Activated naive CD8-positive, alpha-beta T cell treated with anti-CD3 and anti-CD28 coated beads for 36 hours (primary cell): ENCODE data around the gene AFG3L2. TPM values are rescaled to one million over a fixed set of nuclear protein-coding genes. Genes with fewer than 3 reads are reported as not detected.

Experiments used
- DNase-seq: peaks from one replicate; pipeline ENCODE4 v3.0.0; 2021
- H3K27ac Mint-ChIP-seq: one replicate; pipeline ENCODE4 v1.8.0; 2022; ENCODE audit warnings: mild to moderate bottlenecking, moderate library complexity, mixed read lengths
- H3K27me3 Mint-ChIP-seq: one replicate; pipeline ENCODE4 v1.8.0; 2022; ENCODE audit warnings: mild to moderate bottlenecking, mixed read lengths
- H3K36me3 Mint-ChIP-seq: one replicate; pipeline ENCODE4 v1.8.0; 2021; ENCODE audit warnings: mild to moderate bottlenecking, mixed read lengths
- H3K4me1 Mint-ChIP-seq: one replicate; pipeline ENCODE4 v1.8.0; 2021; ENCODE audit warnings: mixed read lengths
- H3K4me3 Mint-ChIP-seq: one replicate; pipeline ENCODE4 v1.8.0; 2022; ENCODE audit warnings: mild to moderate bottlenecking, moderate library complexity, mixed read lengths
- H3K9me3 Mint-ChIP-seq: one replicate; pipeline ENCODE4 v1.8.0; 2022; ENCODE audit warnings: mixed read lengths
- total RNA-seq, 2 experiments: library from RNA; stranded (reverse); gene quantifications; one replicate each; pipeline ENCODE4 v1.2.3, GENCODE V29; 2021

AFG3L2 gene
- total RNA-seq, 2 experiments from 2014 or later: 80.4 to 80.7 TPM

- Mint-ChIP-seq H3K4me3 (no peak overlapping the region), H3K9me3 (no peaks in the 10 kb centered on the region), H3K36me3 (peaks cover 44% of the 10 kb centered on the region), H3K27me3 (no peaks in the 10 kb centered on the region), H3K27ac (no peak overlapping the region), H3K4me1 (peaks cover 5% of the 10 kb centered on the region)
- no peak for DNase-seq
Observed at GRCh38 chr18:12329125-12329698, 47.8 kb downstream of the AFG3L2 start.

GRCh38 chr18:12328179-12328823, 48.7 kb downstream of the AFG3L2 start:
- Mint-ChIP-seq H3K27me3 (no peaks in the 10 kb centered on the region), H3K27ac (no peak overlapping the region), H3K4me1 (peaks cover 5% of the 10 kb centered on the region), H3K4me3 (no peak overlapping the region), H3K9me3 (no peaks in the 10 kb centered on the region), H3K36me3 (peaks cover 38% of the 10 kb centered on the region)
- no peak for DNase-seq

DNA sequence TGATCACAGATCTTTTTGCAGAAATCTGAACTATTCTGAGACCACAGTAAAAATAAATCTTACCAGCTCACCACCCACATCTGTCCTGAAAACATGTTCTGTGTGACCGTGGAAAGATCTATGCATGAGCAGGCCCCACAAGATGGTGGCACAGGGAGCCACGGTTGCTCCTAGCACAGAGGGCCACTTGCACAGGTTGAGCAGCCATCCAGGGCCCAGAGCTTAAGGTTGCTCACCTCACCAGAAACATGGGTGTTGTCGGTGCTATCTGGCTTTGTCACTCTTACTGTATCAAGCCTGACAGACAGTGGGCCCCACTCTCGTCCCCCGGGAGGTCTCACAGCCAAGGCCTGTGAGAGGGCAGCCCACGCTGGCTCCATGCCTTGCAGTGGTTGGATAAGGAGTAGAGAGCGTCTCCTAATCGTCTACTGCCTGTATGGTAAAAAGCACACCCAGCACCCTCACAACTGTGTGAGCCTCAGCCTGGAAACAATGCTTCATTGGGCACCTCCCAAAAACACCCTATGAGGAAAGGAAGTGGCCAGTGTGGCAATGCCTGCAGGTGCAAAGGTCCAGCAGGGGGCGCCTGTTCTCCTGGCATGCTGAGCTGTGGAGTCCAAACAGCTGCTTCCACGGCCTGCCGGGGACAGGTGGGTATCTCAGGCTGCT, 49.4 kb downstream of the AFG3L2 start:
- no peaks in the 10 kb centered on the region for H3K9me3 Mint-ChIP-seq
- H3K4me1 Mint-ChIP-seq: peaks cover 5% of the 10 kb centered on the region
- peak; percentile 72 for DNase-seq
- H3K4me3 Mint-ChIP-seq: no peak overlapping the region
- H3K27me3 Mint-ChIP-seq: no peaks in the 10 kb centered on the region
- peaks cover 40% of the 10 kb centered on the region for H3K36me3 Mint-ChIP-seq
- no peak overlapping the region for H3K27ac Mint-ChIP-seq

DNA sequence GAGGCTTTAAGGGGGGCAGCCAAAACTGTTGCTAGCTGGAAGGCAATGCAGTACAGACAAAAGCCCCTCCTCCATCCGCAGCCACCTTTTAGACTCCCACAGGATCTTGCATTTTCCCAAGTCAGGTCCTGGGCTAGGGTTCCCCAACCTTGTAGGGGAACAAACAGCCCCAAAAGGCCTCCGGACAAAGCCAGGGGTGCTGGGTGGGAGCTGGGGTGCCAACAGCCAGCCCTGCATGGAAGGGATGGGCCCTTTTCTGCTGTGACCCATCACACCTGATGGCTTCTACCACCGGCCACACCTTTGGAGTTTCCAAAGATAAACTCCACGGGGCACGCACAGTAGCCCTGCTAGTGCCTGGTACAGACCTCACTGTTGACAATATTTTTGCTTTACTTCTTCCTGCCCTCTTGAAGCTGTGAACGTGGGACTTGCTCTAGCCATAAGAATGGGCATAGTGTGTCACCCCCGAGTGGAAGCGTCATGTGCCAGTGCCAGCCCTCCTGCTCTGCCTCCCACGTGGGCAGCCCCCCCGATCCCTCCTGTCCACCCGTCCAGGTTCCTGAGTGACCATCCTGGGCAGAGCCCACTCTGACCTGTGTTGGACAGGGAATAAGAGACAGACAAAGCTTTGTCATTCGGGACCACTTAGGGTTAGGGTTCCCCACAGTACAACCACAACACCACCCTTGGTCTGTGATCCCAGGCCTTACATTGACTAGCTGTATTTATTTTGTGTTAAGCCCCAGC, 50.1 kb downstream of the AFG3L2 start:
- Mint-ChIP-seq H3K27ac (no peak overlapping the region), H3K4me3 (no peak overlapping the region)

DNA sequence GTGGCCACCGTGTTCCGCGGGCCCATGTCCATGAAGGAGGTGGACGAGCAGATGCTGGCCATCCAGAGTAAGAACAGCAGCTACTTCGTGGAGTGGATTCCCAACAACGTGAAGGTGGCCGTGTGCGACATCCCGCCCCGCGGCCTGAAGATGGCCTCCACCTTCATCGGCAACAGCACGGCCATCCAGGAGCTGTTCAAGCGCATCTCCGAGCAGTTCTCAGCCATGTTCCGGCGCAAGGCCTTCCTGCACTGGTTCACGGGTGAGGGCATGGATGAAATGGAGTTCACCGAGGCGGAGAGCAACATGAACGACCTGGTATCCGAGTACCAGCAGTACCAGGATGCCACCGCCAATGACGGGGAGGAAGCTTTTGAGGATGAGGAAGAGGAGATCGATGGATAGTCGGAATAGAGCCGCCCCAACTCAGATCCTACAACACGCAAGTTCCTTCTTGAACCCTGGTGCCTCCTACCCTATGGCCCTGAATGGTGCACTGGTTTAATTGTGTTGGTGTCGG, 51.2 kb downstream of the AFG3L2 start:
- H3K27me3 Mint-ChIP-seq: no peaks in the 10 kb centered on the region
- DNase-seq: no peak
- H3K27ac Mint-ChIP-seq: no peak overlapping the region
- H3K9me3 Mint-ChIP-seq: no peaks in the 10 kb centered on the region
- peaks cover 44% of the 10 kb centered on the region for H3K36me3 Mint-ChIP-seq
- no peak overlapping the region for H3K4me3 Mint-ChIP-seq
- H3K4me1 Mint-ChIP-seq: peaks cover 5% of the 10 kb centered on the region

More for the DNA sequence above, 50.1 kb downstream of the AFG3L2 start:
- H3K36me3 Mint-ChIP-seq: peaks cover 40% of the 10 kb centered on the region
- no peak for DNase-seq
- H3K4me1 Mint-ChIP-seq: peaks cover 5% of the 10 kb centered on the region
- no peaks in the 10 kb centered on the region for H3K27me3 Mint-ChIP-seq
- no peaks in the 10 kb centered on the region for H3K9me3 Mint-ChIP-seq

- peaks cover 44% of the 10 kb centered on the region for H3K36me3 Mint-ChIP-seq
- no peak for DNase-seq
- H3K9me3 Mint-ChIP-seq: no peaks in the 10 kb centered on the region
- H3K4me3 Mint-ChIP-seq: no peak overlapping the region
- H3K27ac Mint-ChIP-seq: no peak overlapping the region
- H3K27me3 Mint-ChIP-seq: no peaks in the 10 kb centered on the region
- H3K4me1 Mint-ChIP-seq: peaks cover 5% of the 10 kb centered on the region
Observed at GRCh38 chr18:12324991-12325725, 51.9 kb downstream of the AFG3L2 start.

DNA sequence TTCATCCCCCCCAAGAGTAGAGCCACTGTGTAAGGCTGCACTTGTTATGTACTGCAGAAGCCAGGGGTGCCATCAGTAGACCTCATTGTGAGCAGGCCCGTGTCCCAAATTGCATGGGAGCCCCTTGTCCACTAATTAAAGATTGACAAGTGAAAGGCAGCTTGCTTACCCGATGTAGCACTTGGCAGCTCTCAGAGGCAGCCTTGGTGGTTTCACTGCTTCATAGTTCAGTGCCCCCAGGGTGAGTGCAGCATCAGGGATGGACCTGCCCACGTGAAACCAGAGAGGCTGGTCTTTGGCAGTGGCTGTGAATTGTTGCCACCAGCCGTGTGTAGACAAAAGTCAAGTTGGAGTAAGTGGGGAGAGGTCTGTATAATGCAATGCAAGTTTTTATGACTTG, 55.7 kb downstream of the AFG3L2 start:
- Mint-ChIP-seq H3K4me1 (no peaks in the 10 kb centered on the region), H3K4me3 (no peak overlapping the region), H3K36me3 (peaks cover 23% of the 10 kb centered on the region), H3K9me3 (no peaks in the 10 kb centered on the region), H3K27me3 (no peaks in the 10 kb centered on the region), H3K27ac (no peak overlapping the region)
- DNase-seq: no peak

DNA sequence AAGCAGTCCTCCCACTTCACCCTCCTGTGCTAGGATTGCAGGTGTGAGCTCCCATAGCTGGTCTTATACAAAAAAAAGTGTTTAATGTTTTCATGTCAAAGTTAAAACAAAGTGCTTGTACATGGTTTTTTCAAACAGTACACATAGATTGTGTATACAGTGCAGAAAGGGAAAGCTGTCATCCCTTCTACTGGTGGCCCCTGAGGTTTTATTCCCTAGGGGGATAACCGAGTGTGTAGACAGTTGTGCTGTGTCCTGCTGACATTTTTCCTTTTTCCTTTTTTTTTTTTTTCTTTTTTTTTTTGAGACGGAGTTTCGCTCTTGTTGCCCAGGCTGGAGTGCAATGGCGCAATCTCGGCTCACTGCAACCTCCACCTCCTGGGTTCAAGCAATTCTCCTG, 58.2 kb downstream of the AFG3L2 start:
- Mint-ChIP-seq H3K9me3 (no peaks in the 10 kb centered on the region), H3K36me3 (peaks cover 10% of the 10 kb centered on the region), H3K27me3 (no peaks in the 10 kb centered on the region), H3K27ac (no peak overlapping the region), H3K4me1 (no peaks in the 10 kb centered on the region), H3K4me3 (no peak overlapping the region)
- DNase-seq: no peak

- H3K36me3 Mint-ChIP-seq: peaks cover 10% of the 10 kb centered on the region
- H3K9me3 Mint-ChIP-seq: no peaks in the 10 kb centered on the region
- no peak overlapping the region for H3K27ac Mint-ChIP-seq
- H3K27me3 Mint-ChIP-seq: no peaks in the 10 kb centered on the region
- DNase-seq: no peak
- H3K4me3 Mint-ChIP-seq: no peak overlapping the region
- no peaks in the 10 kb centered on the region for H3K4me1 Mint-ChIP-seq
Observed at GRCh38 chr18:12318334-12318697, 58.7 kb downstream of the AFG3L2 start.

DNA sequence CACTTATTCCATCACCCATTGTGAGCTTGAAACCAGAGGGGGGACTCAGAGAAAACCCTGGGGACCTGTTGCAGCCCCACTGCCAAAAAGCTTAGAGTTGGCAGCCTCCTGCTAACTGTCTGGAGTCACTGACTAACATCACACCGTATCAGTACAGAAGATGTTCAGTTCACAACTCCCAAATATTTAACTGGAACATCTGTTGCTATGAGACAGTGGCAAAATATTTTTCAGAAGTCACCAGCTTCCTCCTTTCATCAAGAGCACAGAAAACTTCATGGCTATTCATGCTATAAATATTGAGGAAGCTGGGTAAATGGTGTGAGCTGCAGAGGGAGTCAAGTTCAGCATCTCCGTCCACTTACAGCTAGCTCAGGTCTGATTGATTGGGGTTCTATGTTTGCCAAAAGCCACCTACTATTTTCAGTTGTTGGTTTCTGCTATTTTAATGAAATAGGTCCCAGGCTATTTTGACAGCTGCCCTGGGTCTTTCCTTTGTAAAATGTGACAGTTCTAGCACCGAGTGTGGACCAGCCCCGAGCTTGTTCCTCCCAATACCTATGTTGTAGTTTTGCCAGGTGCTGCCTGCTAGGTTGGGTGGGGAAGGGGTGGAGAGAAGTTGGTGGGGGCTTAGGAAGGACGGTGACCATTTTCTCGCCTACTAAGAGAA, 59.2 kb downstream of the AFG3L2 start:
- no peak for DNase-seq
- Mint-ChIP-seq H3K36me3 (peaks cover 7% of the 10 kb centered on the region), H3K27me3 (no peaks in the 10 kb centered on the region), H3K4me3 (no peak overlapping the region), H3K9me3 (peaks cover 2% of the 10 kb centered on the region), H3K4me1 (no peaks in the 10 kb centered on the region), H3K27ac (no peak overlapping the region)

DNA sequence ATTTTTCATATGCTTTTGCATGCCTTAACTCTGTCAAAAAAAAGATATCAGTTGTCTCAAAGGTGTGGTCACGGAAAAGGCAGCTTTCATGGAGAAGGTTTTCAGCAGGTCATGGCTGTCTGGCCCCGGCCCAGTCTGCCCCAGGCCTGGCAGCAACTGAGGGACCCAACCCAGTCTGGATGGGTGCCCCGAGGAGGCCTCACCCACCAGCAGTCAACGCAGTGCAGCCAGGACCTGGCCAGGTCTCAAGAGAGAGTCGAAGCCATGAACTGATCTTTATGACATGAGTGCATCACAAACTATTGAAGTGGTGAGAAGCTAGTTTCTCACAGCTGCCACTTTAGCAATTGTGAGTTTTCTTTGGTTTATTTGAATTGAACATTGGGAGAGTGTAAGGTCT, 61.1 kb downstream of the AFG3L2 start:
- H3K9me3 Mint-ChIP-seq: peaks cover 7% of the 10 kb centered on the region

GRCh38 chr18:12315490-12315889, 61.5 kb downstream of the AFG3L2 start:
- Mint-ChIP-seq H3K9me3 (peaks cover 7% of the 10 kb centered on the region), H3K27ac (no peak overlapping the region), H3K4me3 (no peak overlapping the region), H3K36me3 (peaks cover 7% of the 10 kb centered on the region), H3K27me3 (peaks cover 9% of the 10 kb centered on the region), H3K4me1 (no peaks in the 10 kb centered on the region)
- DNase-seq: no peak

More for the DNA sequence above, 61.1 kb downstream of the AFG3L2 start:
- no peaks in the 10 kb centered on the region for H3K4me1 Mint-ChIP-seq
- no peak overlapping the region for H3K27ac Mint-ChIP-seq
- peaks cover 6% of the 10 kb centered on the region for H3K27me3 Mint-ChIP-seq
- DNase-seq: no peak
- peaks cover 4% of the 10 kb centered on the region for H3K36me3 Mint-ChIP-seq
- no peak overlapping the region for H3K4me3 Mint-ChIP-seq

DNA sequence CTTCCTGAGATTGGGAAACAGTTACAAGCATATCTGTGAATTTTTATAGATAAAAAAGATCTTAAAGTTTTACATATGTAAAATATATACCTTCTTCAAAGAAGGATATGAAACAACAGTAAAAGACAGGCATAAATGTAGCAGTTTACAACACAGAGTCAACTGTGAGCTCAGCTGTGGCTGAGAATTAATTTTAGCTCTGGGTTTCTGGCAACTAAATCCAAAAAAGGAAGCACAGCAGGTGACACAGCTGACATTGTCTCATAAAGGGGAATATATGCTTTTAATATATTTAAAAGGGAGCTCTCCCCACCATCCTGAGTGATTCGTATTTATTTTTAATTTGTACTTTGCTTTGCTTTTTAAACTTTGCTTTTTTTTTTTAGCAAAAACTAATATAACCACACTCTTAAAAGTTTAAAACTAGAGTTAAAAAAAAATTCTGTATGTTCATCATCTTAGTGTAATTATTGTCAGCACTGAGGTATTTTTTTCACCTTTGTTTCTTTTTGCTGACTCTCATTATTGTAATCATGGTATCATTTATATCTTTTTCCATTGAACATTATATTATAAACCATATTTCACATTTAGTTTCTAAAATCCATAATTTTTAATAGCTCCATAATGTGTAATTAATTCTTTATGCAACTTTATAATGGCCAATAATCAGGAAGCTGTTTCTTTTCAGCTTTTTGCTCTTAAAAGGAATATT, 62.3 kb downstream of the AFG3L2 start:
- H3K4me3 Mint-ChIP-seq: no peak overlapping the region
- H3K27me3 Mint-ChIP-seq: peaks cover 13% of the 10 kb centered on the region
- no peak overlapping the region for H3K27ac Mint-ChIP-seq
- peaks cover under 1% of the 10 kb centered on the region for H3K4me1 Mint-ChIP-seq
- peaks cover 7% of the 10 kb centered on the region for H3K9me3 Mint-ChIP-seq
- DNase-seq: no peak
- H3K36me3 Mint-ChIP-seq: peaks cover 9% of the 10 kb centered on the region
